Activated CD4-positive, alpha-beta T cell treated with anti-CD3 and anti-CD28 coated beads, Interleukin-2, amount 10 ng/mL, durations not matched to agents 24 days and 14 days (primary cell): ENCODE data around the gene CREB5. TPM values are rescaled to one million over a fixed set of nuclear protein-coding genes. Genes with fewer than 3 reads are reported as not detected.
"Not testable (repeated sequence)": the region's sequence is repeated elsewhere in the genome, so short reads cannot be mapped to it uniquely, and the experiment has no call there.

Source experiments
- DNase-seq: peaks from one replicate; pipeline ENCODE4 v3.0.0; 2022
- H3K27ac Mint-ChIP-seq: one replicate; pipeline ENCODE4 v1.8.0; 2022; ENCODE audit warnings: mild to moderate bottlenecking, mixed read lengths
- H3K27me3 Mint-ChIP-seq: one replicate; pipeline ENCODE4 v1.8.0; 2022; ENCODE audit warnings: mixed read lengths
- H3K36me3 Mint-ChIP-seq: one replicate; pipeline ENCODE4 v1.8.0; 2022; ENCODE audit warnings: low read depth, mild to moderate bottlenecking, mixed read lengths
- H3K4me1 Mint-ChIP-seq: one replicate; pipeline ENCODE4 v1.8.0; 2021; ENCODE audit warnings: mixed read lengths
- H3K4me3 Mint-ChIP-seq: one replicate; pipeline ENCODE4 v1.8.0; 2022; ENCODE audit warnings: mild to moderate bottlenecking, moderate library complexity, mixed read lengths
- H3K9me3 Mint-ChIP-seq: one replicate; pipeline ENCODE4 v1.8.0; 2021; ENCODE audit warnings: mixed read lengths
- intact Hi-C: fragments of 100-400 bp; cut with micrococcal nuclease; formaldehyde crosslinking; loops from one replicate; pipeline ENCODE4 v1.15.1; 2023
- total RNA-seq: library from RNA; stranded (reverse); gene quantifications from 2 replicates; pipeline ENCODE4 v1.2.3, GENCODE V29; 2022

The CREB5 gene
- total RNA-seq, 1 donor from 2014 or later, result not detected

GRCh38 chr7:28551766-28552165 is 139.4 kb downstream of the CREB5 start:
- H3K27ac Mint-ChIP-seq, H3K4me1 Mint-ChIP-seq, H3K9me3 Mint-ChIP-seq, H3K27me3 Mint-ChIP-seq, DNase-seq, H3K4me3 Mint-ChIP-seq, H3K36me3 Mint-ChIP-seq, intact Hi-C loops: not testable (repeated sequence)

GRCh38 chr7:28554802-28555471 is 142.6 kb downstream of the CREB5 start:
- Mint-ChIP-seq H3K4me3 (no peak overlapping the region), H3K36me3 (no peaks in the 10 kb centered on the region), H3K27ac (no peak overlapping the region), H3K4me1 (no peaks in the 10 kb centered on the region), H3K9me3 (no peaks in the 10 kb centered on the region), H3K27me3 (peaks cover 2% of the 10 kb centered on the region)
- DNase-seq, result no peak
- intact Hi-C loops, result no loop called here

GRCh38 chr7:28556025-28556424 is 143.7 kb downstream of the CREB5 start:
- H3K9me3 Mint-ChIP-seq, result no peaks in the 10 kb centered on the region
- peaks cover 2% of the 10 kb centered on the region for H3K27me3 Mint-ChIP-seq
- H3K36me3 Mint-ChIP-seq, result no peaks in the 10 kb centered on the region
- no peak overlapping the region for H3K4me3 Mint-ChIP-seq
- intact Hi-C loops, result no loop called here
- no peak overlapping the region for H3K27ac Mint-ChIP-seq
- H3K4me1 Mint-ChIP-seq, result no peaks in the 10 kb centered on the region
- DNase-seq, result no peak

- Mint-ChIP-seq H3K27ac (no peak overlapping the region), H3K9me3 (no peaks in the 10 kb centered on the region), H3K4me1 (no peaks in the 10 kb centered on the region), H3K4me3 (no peak overlapping the region), H3K36me3 (no peaks in the 10 kb centered on the region), H3K27me3 (no peaks in the 10 kb centered on the region)
- no peak for DNase-seq
- intact Hi-C loops, result no loop called here
Observed at GRCh38 chr7:28556671-28557070, 144.4 kb downstream of the CREB5 start.

GRCh38 chr7:28558236-28558635 is 145.9 kb downstream of the CREB5 start:
- Mint-ChIP-seq H3K4me1 (no peaks in the 10 kb centered on the region), H3K4me3 (no peak overlapping the region), H3K9me3 (no peaks in the 10 kb centered on the region), H3K27ac (no peak overlapping the region), H3K36me3 (no peaks in the 10 kb centered on the region), H3K27me3 (no peaks in the 10 kb centered on the region)
- no peak for DNase-seq
- intact Hi-C loops, result no loop called here

GRCh38 chr7:28560767-28561166 is 148.4 kb downstream of the CREB5 start:
- no peak for DNase-seq
- intact Hi-C loops, result no loop called here
- H3K36me3 Mint-ChIP-seq, result no peaks in the 10 kb centered on the region
- no peak overlapping the region for H3K4me3 Mint-ChIP-seq
- H3K9me3 Mint-ChIP-seq, result no peaks in the 10 kb centered on the region
- no peak overlapping the region for H3K27ac Mint-ChIP-seq
- no peaks in the 10 kb centered on the region for H3K4me1 Mint-ChIP-seq
- H3K27me3 Mint-ChIP-seq, result no peaks in the 10 kb centered on the region

- H3K36me3 Mint-ChIP-seq, result no peaks in the 10 kb centered on the region
- H3K27ac Mint-ChIP-seq, result no peak overlapping the region
- H3K9me3 Mint-ChIP-seq, result no peaks in the 10 kb centered on the region
- H3K4me1 Mint-ChIP-seq, result no peaks in the 10 kb centered on the region
- no peak overlapping the region for H3K4me3 Mint-ChIP-seq
- intact Hi-C loops, result no loop called here
- H3K27me3 Mint-ChIP-seq, result no peaks in the 10 kb centered on the region
- DNase-seq, result no peak
Observed at GRCh38 chr7:28564033-28564432, 151.7 kb downstream of the CREB5 start.

- no peaks in the 10 kb centered on the region for H3K27me3 Mint-ChIP-seq
- no peak overlapping the region for H3K4me3 Mint-ChIP-seq
- intact Hi-C loops, result no loop called here
- DNase-seq, result no peak
- H3K27ac Mint-ChIP-seq, result no peak overlapping the region
- H3K36me3 Mint-ChIP-seq, result no peaks in the 10 kb centered on the region
- no peaks in the 10 kb centered on the region for H3K4me1 Mint-ChIP-seq
- H3K9me3 Mint-ChIP-seq, result no peaks in the 10 kb centered on the region
Observed at GRCh38 chr7:28564755-28565374, 152.5 kb downstream of the CREB5 start.

GRCh38 chr7:28565980-28566379 is 153.7 kb downstream of the CREB5 start:
- H3K27me3 Mint-ChIP-seq, result no peaks in the 10 kb centered on the region
- no peaks in the 10 kb centered on the region for H3K9me3 Mint-ChIP-seq
- no peaks in the 10 kb centered on the region for H3K4me1 Mint-ChIP-seq

GRCh38 chr7:28570113-28570969 is 158.0 kb downstream of the CREB5 start:
- Mint-ChIP-seq H3K36me3 (no peaks in the 10 kb centered on the region), H3K4me3 (no peak overlapping the region), H3K27ac (no peak overlapping the region), H3K9me3 (no peaks in the 10 kb centered on the region), H3K4me1 (no peaks in the 10 kb centered on the region), H3K27me3 (peaks cover 2% of the 10 kb centered on the region)
- DNase-seq, result no peak
- intact Hi-C loops, result no loop called here

More at GRCh38 chr7:28565980-28566379, 153.7 kb downstream of the CREB5 start:
- no peak overlapping the region for H3K27ac Mint-ChIP-seq
- intact Hi-C loops, result no loop called here
- H3K36me3 Mint-ChIP-seq, result no peaks in the 10 kb centered on the region
- no peak overlapping the region for H3K4me3 Mint-ChIP-seq
- no peak for DNase-seq

- intact Hi-C loops, result no loop called here
- no peak for DNase-seq
- H3K4me1 Mint-ChIP-seq, result no peaks in the 10 kb centered on the region
- H3K4me3 Mint-ChIP-seq, result no peak overlapping the region
- H3K27me3 Mint-ChIP-seq, result peaks cover 2% of the 10 kb centered on the region
- H3K27ac Mint-ChIP-seq, result no peak overlapping the region
- no peaks in the 10 kb centered on the region for H3K9me3 Mint-ChIP-seq
- no peaks in the 10 kb centered on the region for H3K36me3 Mint-ChIP-seq
Observed at GRCh38 chr7:28570970-28571288, 158.6 kb downstream of the CREB5 start.

- H3K27ac Mint-ChIP-seq, result no peak overlapping the region
- H3K27me3 Mint-ChIP-seq, result peaks cover 2% of the 10 kb centered on the region
- no peaks in the 10 kb centered on the region for H3K4me1 Mint-ChIP-seq
- H3K36me3 Mint-ChIP-seq, result no peaks in the 10 kb centered on the region
- DNase-seq, result no peak
- H3K9me3 Mint-ChIP-seq, result no peaks in the 10 kb centered on the region
- intact Hi-C loops, result no loop called here
- no peak overlapping the region for H3K4me3 Mint-ChIP-seq
Observed at GRCh38 chr7:28571405-28571804, 159.1 kb downstream of the CREB5 start.

GRCh38 chr7:28572321-28573058 is 160.2 kb downstream of the CREB5 start:
- Mint-ChIP-seq H3K4me1 (no peaks in the 10 kb centered on the region), H3K4me3 (no peak overlapping the region), H3K27ac (no peak overlapping the region), H3K27me3 (peaks cover 2% of the 10 kb centered on the region), H3K9me3 (no peaks in the 10 kb centered on the region), H3K36me3 (no peaks in the 10 kb centered on the region)
- DNase-seq, result no peak
- intact Hi-C loops, result no loop called here

- intact Hi-C loops, result no loop called here
- DNase-seq, result no peak
- Mint-ChIP-seq H3K36me3 (no peaks in the 10 kb centered on the region), H3K27me3 (peaks cover 2% of the 10 kb centered on the region), H3K9me3 (no peaks in the 10 kb centered on the region), H3K27ac (no peak overlapping the region), H3K4me1 (no peaks in the 10 kb centered on the region), H3K4me3 (no peak overlapping the region)
Observed at GRCh38 chr7:28573059-28573553, 160.8 kb downstream of the CREB5 start.
